ENCODE results near the gene CLIP2. TPM values are rescaled to one million over a fixed set of nuclear protein-coding genes. Genes with fewer than 3 reads are reported as not detected.

The CLIP2 gene
- total and polyA plus RNA-seq, 2 of the 4 experiments (the other 2 are of a cell fraction): 18.1 to 20.7 TPM

GRCh38 chr7:74349621-74350020 lies 60.4 kb downstream of the CLIP2 start:
- peaks cover 33% of the 10 kb centered on the region for H3K36me3 ChIP-seq (ENCODE audit: control insufficient read depth, insufficient read depth, low read length)
- in situ Hi-C loops (cut with MboI; ENCODE audit: low sequenced_read_pairs) (loop anchor here (25.0 kb wide), 1 partner anchor 112 kb away; no protein-coding TSS in a partner anchor), intact Hi-C loops (cut with micrococcal nuclease) (no loop called here), dilution Hi-C loops (cut with HindIII; ENCODE audit: low sequenced_read_pairs, unreplicated experiment) (no loop called here)
- no peak overlapping the region for H2BK15ac ChIP-seq (ENCODE audit: low read depth, low read length)
- no peak overlapping the region for H3K14ac ChIP-seq (replicated peaks; ENCODE audit: low read depth, low read length)
- H3K4ac ChIP-seq (ENCODE audit: low read depth, low read length): no peak overlapping the region
- H3K27ac ChIP-seq (ENCODE audit: insufficient read depth, low read length): no peak overlapping the region
- no peak overlapping the region for H2AK9ac ChIP-seq (replicated peaks; ENCODE audit: low read depth, low read length, poor library complexity)
- CTCF ChIA-PET: no interaction called here
- no TSS peak for BruUV-seq (replicated peaks)
- no peaks in the 10 kb centered on the region for H3K4me1 ChIP-seq (ENCODE audit: control insufficient read depth, insufficient read depth, low read length)
- DNase-seq: no peak
- H3K56ac ChIP-seq (ENCODE audit: extremely low read depth, insufficient read depth, low read length): no peak overlapping the region
- H4K20me1 ChIP-seq (ENCODE audit: insufficient read depth, low read length): peaks cover 24% of the 10 kb centered on the region
- no peak overlapping the region for H4K8ac ChIP-seq (ENCODE audit: low read depth in 2 of 2, low read length in 2 of 2)
- H3K27me3 ChIP-seq (ENCODE audit: control insufficient read depth, insufficient read depth, low read length): no peaks in the 10 kb centered on the region
- no peak overlapping the region for H2BK20ac ChIP-seq (ENCODE audit: low read depth, low read length)
- TF ChIP-seq RCOR1 (IDR thresholded peaks at IDR 0.05; ENCODE audit: insufficient replicate concordance, low read length) (no peak), POLR2A (IDR thresholded peaks at IDR 0.05; ENCODE audit: low read depth, low read length) (no peak), USF2 (IDR thresholded peaks at IDR 0.05; ENCODE audit: low read depth, low read length) (no peak), RAD21 (IDR thresholded peaks at IDR 0.05; ENCODE audit: low read length) (no peak), CHD1 (IDR thresholded peaks at IDR 0.05; ENCODE audit: low read depth, low read length) (no peak), CTCF (conservative IDR thresholded peaks at IDR 0.05; ENCODE audit: low read depth, low read length) (no peak), BHLHE40 (IDR thresholded peaks at IDR 0.05; ENCODE audit: low read depth, low read length) (no peak), MAZ (IDR thresholded peaks at IDR 0.05; ENCODE audit: borderline replicate concordance, low read depth, low read length) (no peak), FOS (IDR thresholded peaks at IDR 0.05; ENCODE audit: low read depth, low read length) (no peak), SMC3 (IDR thresholded peaks at IDR 0.05; ENCODE audit: low read depth, low read length) (no peak), RFX5 (IDR thresholded peaks at IDR 0.05; ENCODE audit: low read depth, low read length) (no peak), NFE2L2 (IDR thresholded peaks at IDR 0.05; ENCODE audit: low read depth, low read length) (no peak), MXI1 (IDR thresholded peaks at IDR 0.05; ENCODE audit: borderline replicate concordance, low read depth, low read length) (no peak), ELK1 (IDR thresholded peaks at IDR 0.05; ENCODE audit: borderline replicate concordance, low read depth, low read length) (no peak), MAFK (IDR thresholded peaks at IDR 0.05; ENCODE audit: low read depth, low read length) (no peak), CEBPB (IDR thresholded peaks at IDR 0.05; ENCODE audit: low read depth, low read length) (no peak)
- H4K91ac ChIP-seq (ENCODE audit: insufficient read depth, low read depth, low read length): no peak overlapping the region
- no peak for ATAC-seq (ENCODE audit: low read depth)
- no peak overlapping the region for H2BK5ac ChIP-seq (ENCODE audit: low read depth, low read length, poor library complexity, severe bottlenecking)
- H3K9me3 ChIP-seq (ENCODE audit: control insufficient read depth, insufficient read depth, low read length): no peaks in the 10 kb centered on the region
- H4K5ac ChIP-seq (ENCODE audit: low read depth, low read length): no peak overlapping the region
- H3K9me1 ChIP-seq (ENCODE audit: insufficient read depth, low read length): peaks cover 16% of the 10 kb centered on the region
- POLR2A ChIA-PET (ENCODE audit: unreplicated experiment): no interaction called here
- 93% methylated on average over 8 of the region's 10 CpGs; no CpG with 5 or more reads in 1 of the 2 experiments for WGBS, 2 experiments (ENCODE audit: extremely low coverage in 2 of 2, insufficient read length in 1 of 2)
- no peak overlapping the region for H2AK5ac ChIP-seq (ENCODE audit: low read depth, low read length)
- H3K23ac ChIP-seq (ENCODE audit: low read depth, low read length): no peak overlapping the region
- no peak overlapping the region for H3K9ac ChIP-seq (ENCODE audit: low read depth, low read length)
- no peak overlapping the region for H3K4me2 ChIP-seq (ENCODE audit: low read depth, low read length)
- H2BK120ac ChIP-seq (ENCODE audit: low read depth, low read length): no peak overlapping the region
- H3K18ac ChIP-seq (ENCODE audit: low read depth, low read length): no peak overlapping the region
- peaks cover 30 to 70% of the 10 kb centered on the region in 2 experiments for H3K79me1 ChIP-seq (ENCODE audit: low read depth in 1 of 2, low read length in 2 of 2)
- no peak overlapping the region for H3K4me3 ChIP-seq (ENCODE audit: insufficient read depth, low read depth, low read length)
- H2AFZ ChIP-seq (replicated peaks; ENCODE audit: low read length, poor library complexity): no peak overlapping the region
